KG1 (cell line): ENCODE data around the gene TECPR1.

ENCODE experiments used
- DNase-seq: peaks from one replicate; lab custom pipeline; 2025; lab: John Stamatoyannopoulos, UW

Gene TECPR1

DNA sequence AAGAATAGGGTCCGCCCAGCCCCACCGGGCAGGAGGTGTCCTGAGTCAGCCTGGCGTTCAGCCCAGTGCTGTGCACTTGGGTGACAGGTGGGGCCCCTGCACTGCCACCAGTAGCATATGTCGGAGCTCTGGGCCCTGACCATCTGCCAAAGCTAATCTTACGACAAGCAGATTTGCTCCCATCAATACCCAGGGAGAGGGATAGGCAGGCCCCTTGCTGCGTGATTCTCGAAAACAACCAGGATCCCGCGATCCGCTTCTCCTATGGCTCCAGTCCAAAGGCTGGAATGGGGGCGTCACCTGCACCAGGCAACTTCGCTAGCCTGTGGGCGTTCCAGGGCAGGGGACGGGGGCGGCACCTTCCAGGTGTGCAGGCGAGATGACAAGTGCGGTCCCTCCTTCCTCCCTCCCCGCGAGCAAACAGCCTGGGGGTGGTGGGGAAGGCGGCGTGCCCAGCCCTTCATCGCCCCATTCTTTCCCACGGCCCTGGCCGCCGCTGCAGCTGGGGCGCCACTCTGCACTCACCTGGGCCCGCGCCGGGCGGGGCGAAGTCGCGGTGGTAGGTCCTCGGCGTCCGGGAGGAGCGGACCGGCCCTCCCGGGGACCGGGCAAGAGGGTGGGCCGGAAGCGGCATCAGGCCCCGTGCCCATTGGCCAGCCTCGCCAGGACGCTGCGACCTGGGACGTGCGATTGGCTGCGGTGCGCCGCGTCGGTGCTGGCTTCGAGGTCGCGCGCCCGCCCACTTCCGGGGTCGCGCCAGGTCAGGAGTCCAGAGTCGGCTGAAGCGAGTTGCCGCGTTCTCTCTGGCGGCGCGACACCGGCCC, at the start of gene TECPR1:
TSS of gene TECPR1 (minus strand) at position 632 of the 824 bp plus-strand sequence. CDS start 6,086 bp downstream, outside the sequence.
- peak; percentile 15 for DNase-seq

- no peak for DNase-seq
These were observed 48.8 kb upstream of the TECPR1 start for GRCh38 chr7:98300595-98301372.

DNA sequence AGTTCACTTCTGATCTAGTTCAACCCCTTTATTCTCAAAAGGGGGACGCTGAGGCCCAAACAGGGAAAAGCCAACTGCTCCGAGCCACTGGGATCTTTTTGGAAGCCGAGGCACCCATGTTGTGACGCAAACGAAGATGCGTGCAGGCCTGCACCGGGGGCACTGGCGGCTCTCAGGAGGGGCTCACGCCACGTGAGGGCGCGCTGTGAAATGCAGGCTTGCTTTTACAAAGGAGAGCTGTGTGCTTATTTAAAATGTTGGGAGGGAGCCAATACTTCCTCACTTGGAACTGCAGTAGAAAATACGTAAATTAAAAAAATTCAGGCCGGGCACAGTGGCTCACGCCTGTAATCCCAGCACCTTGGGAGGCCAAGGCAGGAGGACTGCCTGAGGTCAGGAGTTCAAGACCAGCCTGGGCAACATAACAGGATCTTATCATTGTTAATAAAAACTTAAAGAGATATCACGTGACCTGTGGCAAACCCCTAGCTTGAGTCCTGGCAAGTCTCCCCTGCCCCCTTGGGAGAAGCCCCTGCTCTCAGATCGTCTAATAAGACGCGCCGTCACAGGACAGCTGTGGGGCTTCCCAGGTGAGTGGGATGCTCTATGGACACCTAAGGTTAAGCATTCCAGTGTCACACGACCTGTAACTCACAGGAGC, 45.7 kb upstream of the TECPR1 start:
- DNase-seq = no peak

DNA sequence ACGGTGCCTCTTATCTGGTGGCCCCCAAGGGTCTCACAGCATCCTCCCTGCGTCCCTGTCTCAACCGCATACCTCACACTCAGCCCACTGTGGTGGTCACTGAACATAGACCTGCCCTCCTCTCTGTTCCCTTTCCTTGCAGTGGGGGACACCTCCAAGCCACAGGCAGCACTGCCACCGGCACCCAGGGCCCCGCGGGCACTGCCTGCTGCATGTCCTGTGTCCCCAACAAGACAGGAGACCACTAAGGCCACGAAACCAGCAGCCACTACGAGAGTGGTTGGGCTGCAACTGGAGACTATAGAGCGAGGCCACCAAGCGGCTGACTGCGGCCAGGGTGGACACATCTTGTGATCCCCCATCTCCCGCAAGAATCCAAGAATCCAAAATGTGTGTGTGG, 44.8 kb upstream of the TECPR1 start:
- DNase-seq = no peak

DNA sequence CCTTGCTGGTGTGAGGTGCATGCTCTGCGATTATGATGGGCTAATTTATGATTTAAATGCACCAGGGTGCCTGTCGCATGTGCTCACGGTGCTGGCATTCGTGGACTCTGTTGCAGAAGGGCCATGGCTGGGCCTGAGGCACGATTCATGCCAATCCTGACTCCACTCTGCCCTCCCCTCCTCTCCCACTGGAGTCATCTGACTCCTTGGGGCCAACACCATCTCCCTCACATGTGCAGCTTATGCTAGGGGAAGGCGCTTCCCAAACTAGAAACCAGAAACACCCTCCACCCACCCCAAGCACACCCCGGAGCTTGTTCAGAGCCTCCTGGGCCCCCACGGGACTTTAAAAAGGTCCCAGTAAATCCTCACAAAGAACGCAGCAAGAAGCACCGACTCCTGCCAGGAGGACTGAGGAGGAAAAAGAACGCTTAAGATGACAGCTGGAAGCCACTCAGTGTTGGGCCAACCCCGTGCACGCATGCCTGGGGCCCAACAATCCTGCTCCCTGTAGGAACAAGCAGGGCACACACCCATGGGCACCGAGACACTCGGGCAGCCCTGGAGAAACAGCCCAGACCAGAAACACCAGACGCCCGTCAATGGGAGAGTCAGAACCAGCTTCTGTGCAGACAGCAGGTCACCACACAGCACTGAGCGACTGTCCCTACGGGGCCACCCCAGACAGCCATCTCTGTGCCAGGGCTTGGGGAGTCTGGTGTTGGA, 43.6 kb upstream of the TECPR1 start:
- DNase-seq = no peak

DNA sequence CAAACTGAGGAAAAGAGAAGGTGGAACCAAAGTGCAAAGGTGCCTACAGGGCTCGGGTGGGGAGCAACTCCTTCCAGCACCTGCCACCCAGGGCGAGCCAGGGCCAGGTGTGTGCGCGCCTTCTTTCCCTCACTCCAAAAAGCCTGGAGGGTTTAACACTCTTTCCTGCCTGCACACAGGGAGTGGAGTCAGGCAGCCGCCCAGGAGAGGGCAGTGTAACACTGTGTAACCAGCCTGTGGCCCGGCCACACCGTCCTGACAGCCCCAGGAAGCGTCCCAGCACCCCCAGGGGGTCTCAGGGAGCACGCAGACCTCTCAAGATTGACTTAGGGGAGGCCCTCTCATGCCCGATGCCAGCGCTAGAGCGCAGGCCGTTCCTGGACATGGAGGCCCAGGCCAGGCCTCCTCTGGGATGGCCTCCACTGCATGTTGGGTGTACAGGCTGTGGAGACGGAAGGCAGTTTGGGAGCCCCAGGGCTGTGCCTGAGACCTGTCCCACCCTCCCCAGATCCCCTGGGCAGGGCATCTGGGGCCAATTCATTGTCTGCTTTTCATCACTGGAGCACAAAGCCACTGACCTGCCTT, 42.9 kb upstream of the TECPR1 start:
- no peak for DNase-seq

GRCh38 chr7:98294326-98294725, 42.3 kb upstream of the TECPR1 start:
- DNase-seq = no peak

DNA sequence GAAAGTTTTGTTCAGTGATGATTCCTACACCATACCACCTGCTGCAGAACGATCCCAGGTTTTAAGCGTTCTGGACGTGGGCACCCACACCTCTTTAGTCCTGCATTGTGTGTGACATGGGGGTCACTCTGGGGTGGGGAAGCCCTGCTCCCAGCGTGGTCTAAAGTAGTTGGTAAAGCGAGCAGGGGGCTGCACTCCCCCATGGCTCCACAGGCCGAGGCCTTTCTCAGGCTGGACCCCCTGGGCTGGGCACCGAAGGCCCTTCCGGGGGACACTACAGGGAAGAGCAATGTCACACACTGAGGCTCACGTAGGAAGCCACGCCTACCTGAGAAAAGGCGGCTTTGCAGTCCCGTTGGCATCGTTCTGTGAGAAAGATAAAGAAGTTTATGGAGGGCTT, 41.7 kb upstream of the TECPR1 start:
- no peak for DNase-seq

- no peak for DNase-seq
These were observed 41.2 kb upstream of the TECPR1 start for GRCh38 chr7:98293265-98293664.

GRCh38 chr7:98291717-98292116, 39.7 kb upstream of the TECPR1 start:
- DNase-seq = no peak

- no peak for DNase-seq
These were observed 37.4 kb upstream of the TECPR1 start for GRCh38 chr7:98289333-98289875.

DNA sequence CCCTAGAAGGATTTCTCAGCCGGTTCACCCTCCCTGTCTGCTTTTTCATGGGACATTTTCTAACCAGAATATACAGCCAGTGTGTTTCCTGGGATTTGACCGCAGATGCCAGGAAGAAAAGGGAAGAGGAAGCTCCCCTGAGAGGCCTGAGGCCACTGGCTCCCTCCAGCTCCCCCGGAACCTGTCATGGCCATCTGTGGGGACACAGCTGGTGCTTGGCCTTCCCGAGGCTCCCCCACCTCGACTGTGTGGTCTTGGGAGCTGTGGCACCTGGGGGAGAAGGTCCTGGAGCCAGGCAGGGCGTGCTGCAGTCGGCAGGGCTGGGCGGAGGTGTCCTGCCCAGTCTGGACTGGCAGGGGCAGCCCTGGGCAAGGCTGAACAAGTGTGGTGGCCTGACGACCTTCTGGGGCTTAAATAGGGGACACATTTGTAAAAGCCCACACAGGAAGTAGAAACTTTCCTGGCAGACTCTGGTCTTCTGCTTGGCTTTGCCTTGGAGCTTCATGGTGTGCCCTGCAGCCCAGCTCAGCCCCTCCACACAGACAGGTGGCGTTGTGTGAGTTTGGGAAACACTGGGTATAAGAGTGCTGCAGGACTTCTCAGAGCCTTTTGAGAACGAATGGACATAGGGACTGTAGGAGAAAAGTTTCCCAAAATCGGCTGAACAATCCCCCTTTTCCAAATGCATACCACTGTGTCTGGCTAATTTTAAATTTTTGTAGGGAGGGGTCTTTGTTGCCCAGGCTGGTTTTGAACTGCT, 36.2 kb upstream of the TECPR1 start:
- no peak for DNase-seq

GRCh38 chr7:98287486-98287959, 35.5 kb upstream of the TECPR1 start:
- DNase-seq = no peak

GRCh38 chr7:98286701-98287485, 34.9 kb upstream of the TECPR1 start:
- no peak for DNase-seq

GRCh38 chr7:98286093-98286539, 34.1 kb upstream of the TECPR1 start:
- no peak for DNase-seq

GRCh38 chr7:98285157-98286092, 33.4 kb upstream of the TECPR1 start:
- DNase-seq = no peak

DNA sequence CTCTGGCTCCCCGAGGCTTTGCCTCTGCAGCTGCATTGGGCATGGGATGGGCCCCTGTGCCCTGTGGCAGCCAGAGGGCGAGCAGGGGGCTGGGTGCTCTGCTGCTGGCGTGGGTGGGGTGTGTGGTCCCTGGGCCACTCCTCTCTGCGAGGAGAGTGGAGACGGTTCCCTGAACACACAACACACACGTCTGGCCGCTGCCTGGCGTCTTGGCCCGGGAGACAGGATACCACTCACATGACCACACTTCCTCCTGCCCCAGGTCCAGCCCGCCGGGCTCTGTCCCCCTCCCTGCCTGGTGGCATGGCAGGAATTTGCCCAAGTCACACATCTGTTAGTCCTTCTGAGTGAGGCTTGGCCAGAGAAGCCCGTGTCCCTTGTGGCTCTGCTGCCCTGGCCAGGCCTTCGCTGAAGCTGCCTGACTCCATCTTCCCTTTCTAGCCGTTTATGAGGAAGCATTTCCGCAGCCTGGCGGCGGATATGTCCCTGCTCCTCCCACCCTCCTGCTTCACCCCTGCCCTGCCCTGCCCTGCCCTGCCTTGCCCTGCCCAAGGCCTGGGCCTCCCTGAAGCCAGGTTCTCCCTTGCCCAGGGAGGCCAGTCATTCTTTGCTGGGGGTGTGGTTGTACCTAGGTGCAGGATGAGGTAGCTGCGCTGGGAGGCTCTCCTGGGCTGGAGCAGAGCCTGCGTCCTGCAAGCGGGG, 32.5 kb upstream of the TECPR1 start:
- no peak for DNase-seq

DNA sequence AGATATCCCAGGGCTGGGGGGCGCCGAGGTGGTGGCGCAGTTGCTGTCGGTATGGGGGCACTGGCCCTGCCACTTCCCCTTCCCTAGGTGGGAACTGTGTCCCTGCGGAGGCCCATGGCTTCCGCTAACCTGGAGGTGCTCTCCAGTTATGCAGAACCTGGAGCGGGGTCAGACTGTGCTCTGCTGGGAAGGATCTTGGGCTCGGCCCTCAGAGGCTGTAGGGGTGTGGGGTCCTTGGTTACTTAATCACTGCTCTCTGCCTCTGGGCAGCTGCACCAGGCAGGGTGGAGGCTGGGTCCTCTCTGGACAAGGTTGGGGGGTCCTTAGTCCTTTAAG, 31.8 kb upstream of the TECPR1 start:
- DNase-seq = no peak
